Hepatocyte (in vitro differentiated cells): ENCODE measurements around the gene ITGBL1.

ENCODE experiments used
- CTCF ChIP-seq: fragments of 200-600 bp; sonication (generic); IDR thresholded peaks from 2 replicates; pipeline ENCODE4 v1.5.1; 2016; ENCODE audit warnings: antibody characterized with exemption, mild to moderate bottlenecking; ENCODE audit not compliant: poor library complexity
- EZH2 ChIP-seq: fragments of 200-600 bp; sonication (generic); IDR thresholded peaks from 2 replicates; pipeline ENCODE4 v1.6.1; 2016; ENCODE audit warnings: antibody characterized with exemption, mild to moderate bottlenecking, borderline replicate concordance

- TF ChIP-seq CTCF (no peak), EZH2 (no peak)
Measured at GRCh38 chr13:101661839-101662238, 209.4 kb downstream of the ITGBL1 start.
